ENCODE measurements around the gene C3orf62. TPM values are rescaled to one million over a fixed set of nuclear protein-coding genes. Genes with fewer than 3 reads are reported as not detected.

The C3orf62 gene
- total RNA-seq, 3 donors from 2014 or later = 4.5 to 7.8 (median 5.5) TPM

DNA sequence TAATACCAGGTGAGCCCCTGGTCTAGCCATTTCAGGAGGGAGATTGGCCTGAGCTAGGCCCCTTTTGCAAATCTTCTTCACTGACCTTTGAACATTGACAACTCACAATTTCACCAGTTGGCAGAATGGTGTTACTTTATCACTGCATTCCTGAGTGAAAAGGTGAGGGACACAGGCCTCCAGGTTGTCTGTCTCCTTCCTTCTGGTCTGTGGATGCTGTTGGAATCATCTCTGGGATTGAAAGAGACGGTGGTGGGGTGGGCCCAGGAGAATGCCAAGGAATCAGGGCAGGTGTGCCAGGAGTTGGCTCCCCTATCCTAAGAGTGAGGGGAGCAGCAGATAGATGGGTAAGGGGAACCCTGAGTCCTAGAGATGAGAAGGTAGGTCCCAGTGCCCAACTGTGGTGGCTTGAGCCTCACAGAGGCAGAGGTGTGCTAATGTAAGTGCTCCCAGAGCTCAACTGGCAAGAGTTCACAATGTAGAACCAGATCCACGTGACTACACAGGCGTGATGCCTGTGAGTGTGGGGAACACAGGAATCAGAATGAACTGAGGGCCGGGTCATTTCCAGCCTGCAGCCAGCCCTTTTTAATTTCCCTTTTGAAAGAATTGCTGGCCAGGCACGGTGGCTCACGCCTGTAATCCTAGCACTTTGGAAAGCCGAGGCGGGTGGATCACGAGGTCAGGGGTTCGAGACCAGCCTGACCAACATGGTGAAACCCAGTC, 11.2 kb downstream of the C3orf62 start:
- no peaks in the 10 kb centered on the region for H3K4me1 ChIP-seq (ENCODE audit: low read depth)
- intact Hi-C loops (cut with DNase I, micrococcal nuclease) = no loop called here
- DNase-seq = no peak
- no peak overlapping the region for H3K4me3 ChIP-seq
- TF ChIP-seq, protein P1, sequence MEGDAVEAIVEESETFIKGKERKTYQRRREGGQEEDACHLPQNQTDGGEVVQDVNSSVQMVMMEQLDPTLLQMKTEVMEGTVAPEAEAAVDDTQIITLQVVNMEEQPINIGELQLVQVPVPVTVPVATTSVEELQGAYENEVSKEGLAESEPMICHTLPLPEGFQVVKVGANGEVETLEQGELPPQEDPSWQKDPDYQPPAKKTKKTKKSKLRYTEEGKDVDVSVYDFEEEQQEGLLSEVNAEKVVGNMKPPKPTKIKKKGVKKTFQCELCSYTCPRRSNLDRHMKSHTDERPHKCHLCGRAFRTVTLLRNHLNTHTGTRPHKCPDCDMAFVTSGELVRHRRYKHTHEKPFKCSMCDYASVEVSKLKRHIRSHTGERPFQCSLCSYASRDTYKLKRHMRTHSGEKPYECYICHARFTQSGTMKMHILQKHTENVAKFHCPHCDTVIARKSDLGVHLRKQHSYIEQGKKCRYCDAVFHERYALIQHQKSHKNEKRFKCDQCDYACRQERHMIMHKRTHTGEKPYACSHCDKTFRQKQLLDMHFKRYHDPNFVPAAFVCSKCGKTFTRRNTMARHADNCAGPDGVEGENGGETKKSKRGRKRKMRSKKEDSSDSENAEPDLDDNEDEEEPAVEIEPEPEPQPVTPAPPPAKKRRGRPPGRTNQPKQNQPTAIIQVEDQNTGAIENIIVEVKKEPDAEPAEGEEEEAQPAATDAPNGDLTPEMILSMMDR (IDR thresholded peaks at IDR 0.05) = no peak
- no peaks in the 10 kb centered on the region for H3K9me3 ChIP-seq
- H3K36me3 ChIP-seq (ENCODE audit: low read depth) = no peaks in the 10 kb centered on the region
- ATAC-seq = no peak

DNA sequence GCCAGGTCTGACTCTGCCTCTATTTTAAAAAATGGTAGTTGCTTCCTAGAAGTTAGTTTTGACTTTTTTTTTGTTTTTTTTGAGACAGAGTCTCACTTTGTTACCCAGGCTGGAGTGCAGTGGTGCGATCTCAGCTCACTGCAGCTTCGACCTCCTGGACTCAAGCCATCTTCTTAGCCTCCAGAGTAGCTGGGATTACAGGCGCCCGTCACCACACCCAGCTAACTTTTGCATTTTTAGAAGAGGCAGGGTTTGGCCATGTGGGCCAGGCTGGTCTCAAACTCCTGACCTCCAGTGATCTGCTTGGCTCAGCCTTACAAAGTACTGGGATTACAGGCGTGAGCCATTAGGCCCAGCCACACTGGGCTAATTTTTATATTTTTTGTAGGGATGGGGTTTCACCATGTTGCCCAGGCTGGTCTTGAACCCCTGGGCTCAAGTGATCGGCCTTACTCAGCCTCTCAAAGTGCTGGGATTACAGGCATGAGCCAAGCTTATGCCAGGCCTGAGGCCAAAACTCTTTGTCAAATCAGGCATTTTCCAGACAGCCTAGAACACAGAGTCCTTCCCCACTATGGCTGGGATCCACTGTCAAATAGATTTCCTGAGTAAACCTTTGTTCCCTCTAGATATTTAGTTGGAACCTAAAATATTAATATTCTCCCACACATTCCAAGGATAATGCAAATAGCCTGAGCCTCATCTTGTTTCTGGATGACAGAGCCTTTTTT, 13.7 kb downstream of the C3orf62 start:
- DNase-seq (no peak), ATAC-seq (no peak)
- TF ChIP-seq, protein P1 (IDR thresholded peaks at IDR 0.05) = no peak
- no peak overlapping the region for H3K4me3 ChIP-seq
- no peaks in the 10 kb centered on the region for H3K9me3 ChIP-seq
- H3K4me1 ChIP-seq (ENCODE audit: low read depth) = no peaks in the 10 kb centered on the region
- intact Hi-C loops (cut with DNase I, micrococcal nuclease) = no loop called here
- no peaks in the 10 kb centered on the region for H3K36me3 ChIP-seq (ENCODE audit: low read depth)

DNA sequence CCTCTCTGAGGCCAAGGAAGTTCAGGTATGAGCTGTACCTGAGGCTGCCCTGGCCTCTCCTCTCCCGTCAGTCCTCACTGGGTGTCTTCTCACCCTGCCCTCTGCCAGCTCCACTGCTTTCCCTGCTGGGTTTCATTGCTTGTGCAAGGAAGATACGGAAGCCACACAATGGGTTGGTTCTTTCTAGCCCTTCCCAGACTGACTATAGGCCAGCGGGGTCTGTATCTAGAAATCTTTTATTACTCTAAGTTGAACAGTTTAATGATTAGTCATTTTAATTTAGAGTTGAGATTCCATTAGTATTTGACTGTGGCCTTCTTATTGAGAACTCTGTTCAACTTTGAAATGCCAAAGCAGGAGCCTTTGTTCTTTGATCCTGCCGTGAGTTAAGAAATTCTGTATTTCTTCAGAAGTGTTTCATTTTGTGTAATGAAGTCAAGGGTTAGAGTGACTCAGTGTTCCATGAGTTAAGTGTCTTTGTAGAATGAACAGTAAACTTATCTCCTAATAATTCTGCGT, 16.2 kb downstream of the C3orf62 start:
- no peaks in the 10 kb centered on the region for H3K36me3 ChIP-seq (ENCODE audit: low read depth)
- ATAC-seq = no peak

DNA sequence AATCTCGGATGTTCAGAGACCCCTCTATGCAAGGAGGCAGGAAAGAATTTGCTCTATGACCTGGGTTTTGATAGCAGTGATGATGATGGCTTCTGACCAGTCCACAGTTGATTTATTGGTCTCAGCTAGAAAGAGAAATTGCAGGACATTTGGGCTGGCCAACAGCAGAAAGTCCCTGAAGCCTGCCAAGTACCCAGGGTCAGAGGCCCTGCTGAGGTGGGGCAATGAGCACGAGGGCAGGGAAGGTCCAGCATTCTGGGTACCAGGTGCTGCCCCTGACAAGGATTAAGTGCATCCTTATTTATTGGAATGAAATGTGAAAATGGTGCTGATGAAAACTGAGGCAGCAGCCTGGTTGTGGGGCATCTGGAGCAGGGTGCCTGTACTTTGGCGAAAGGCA, 19.8 kb downstream of the C3orf62 start:
- TF ChIP-seq, protein P1 (IDR thresholded peaks at IDR 0.05) = no peak
- no peaks in the 10 kb centered on the region for H3K36me3 ChIP-seq (ENCODE audit: low read depth)
- H3K9me3 ChIP-seq = no peaks in the 10 kb centered on the region
- DNase-seq (no peak), ATAC-seq (no peak)
- no peak overlapping the region for H3K4me3 ChIP-seq
- no peaks in the 10 kb centered on the region for H3K4me1 ChIP-seq (ENCODE audit: low read depth)
- intact Hi-C loops (cut with DNase I, micrococcal nuclease) = no loop called here

More for the DNA sequence above, 16.2 kb downstream of the C3orf62 start:
- intact Hi-C loops (cut with DNase I, micrococcal nuclease) = no loop called here
- DNase-seq = no peak
- no peak overlapping the region for H3K4me3 ChIP-seq
- H3K9me3 ChIP-seq = no peaks in the 10 kb centered on the region
- H3K4me1 ChIP-seq (ENCODE audit: low read depth) = no peaks in the 10 kb centered on the region
- TF ChIP-seq, protein P1 (IDR thresholded peaks at IDR 0.05) = no peak

DNA sequence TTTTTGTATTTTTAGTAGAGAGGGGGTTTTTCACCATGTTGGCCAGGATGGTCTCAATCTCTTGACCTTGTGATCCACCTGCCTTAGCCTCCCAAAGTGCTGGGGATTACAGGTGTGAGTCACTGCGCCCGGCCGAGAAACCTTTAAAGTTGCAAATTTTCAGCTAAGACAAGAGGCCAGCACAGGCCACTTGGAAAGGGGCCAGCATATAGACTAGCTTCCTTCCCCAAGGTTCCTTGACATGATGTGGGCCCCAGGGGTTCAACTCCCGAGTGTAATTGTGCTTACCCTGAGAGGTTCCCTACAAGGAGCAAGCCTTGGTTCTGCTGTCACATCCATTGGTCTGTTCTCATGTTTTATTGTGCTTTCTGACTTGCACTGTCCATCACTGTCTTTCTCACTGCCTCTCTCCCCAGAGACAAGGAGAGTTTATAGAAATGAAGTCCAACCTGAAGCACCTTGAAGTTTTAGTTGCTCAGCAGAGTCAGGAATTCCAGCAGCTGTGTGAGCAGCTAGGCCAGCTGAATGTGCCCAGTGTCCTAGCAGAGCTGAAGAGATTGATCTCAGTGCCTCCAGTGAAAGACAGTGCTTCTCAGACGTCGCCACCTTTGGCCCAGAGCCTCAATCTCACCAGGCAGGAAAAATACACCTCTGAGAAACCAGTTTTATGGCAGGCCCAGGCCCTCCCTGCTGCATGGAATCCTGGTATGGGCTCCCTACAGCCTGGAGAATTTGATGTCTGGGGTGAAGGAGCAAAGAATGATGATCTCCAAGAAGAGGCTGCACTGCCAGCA, 21.1 kb downstream of the C3orf62 start:
- TF ChIP-seq, protein P1 (IDR thresholded peaks at IDR 0.05) = no peak
- H3K36me3 ChIP-seq (ENCODE audit: low read depth) = no peaks in the 10 kb centered on the region
- ATAC-seq = peak; percentile 30
- no peak overlapping the region for H3K4me3 ChIP-seq
- no peaks in the 10 kb centered on the region for H3K9me3 ChIP-seq
- no peaks in the 10 kb centered on the region for H3K4me1 ChIP-seq (ENCODE audit: low read depth)
- intact Hi-C loops (cut with DNase I, micrococcal nuclease) = no loop called here
- peak in 1 of 3 donors; percentile 23 for DNase-seq

Data from mucosa of descending colon (tissue), 3 donors.